Osteocyte (in vitro differentiated cells): ENCODE measurements around the gene C1QL3. TPM values are rescaled to one million over a fixed set of nuclear protein-coding genes. Genes with fewer than 3 reads are reported as not detected.

Experiments used
- DNase-seq: peaks from one replicate; pipeline ENCODE4 v3.0.0; 2021; ENCODE audit warnings: mixed read lengths; ENCODE audit not compliant: unreplicated experiment; ENCODE audit errors: extremely low spot score
- H3K27ac Mint-ChIP-seq: one replicate; pipeline ENCODE4 v1.8.0; 2021; ENCODE audit warnings: mild to moderate bottlenecking, mixed read lengths; ENCODE audit not compliant: unreplicated experiment
- H3K27me3 Mint-ChIP-seq: one replicate; pipeline ENCODE4 v1.8.0; 2021; ENCODE audit warnings: mixed read lengths; ENCODE audit not compliant: unreplicated experiment
- H3K36me3 Mint-ChIP-seq: one replicate; pipeline ENCODE4 v1.8.0; 2021; ENCODE audit warnings: mixed read lengths; ENCODE audit not compliant: unreplicated experiment
- H3K4me1 Mint-ChIP-seq: one replicate; pipeline ENCODE4 v1.8.0; 2021; ENCODE audit warnings: mixed read lengths; ENCODE audit not compliant: unreplicated experiment
- H3K4me3 Mint-ChIP-seq: one replicate; pipeline ENCODE4 v1.8.0; 2021; ENCODE audit warnings: mild to moderate bottlenecking, moderate library complexity, mixed read lengths; ENCODE audit not compliant: unreplicated experiment
- H3K9me3 Mint-ChIP-seq: one replicate; pipeline ENCODE4 v1.8.0; 2021; ENCODE audit warnings: mixed read lengths; ENCODE audit not compliant: unreplicated experiment
- total RNA-seq: library from RNA; stranded (reverse); gene quantifications from 2 replicates; pipeline ENCODE4 v1.2.1, GENCODE V29; 2021
- TF ChIP-seq, protein P1 (sequence below): fragments of 200-600 bp; sonication (generic); IDR thresholded peaks from 2 replicates; pipeline ENCODE4 v1.5.0; 2021; ENCODE audit warnings: antibody characterized with exemption, mild to moderate bottlenecking, moderate library complexity

C1QL3 gene
- total RNA-seq, 1 donor from 2014 or later, result not detected

DNA sequence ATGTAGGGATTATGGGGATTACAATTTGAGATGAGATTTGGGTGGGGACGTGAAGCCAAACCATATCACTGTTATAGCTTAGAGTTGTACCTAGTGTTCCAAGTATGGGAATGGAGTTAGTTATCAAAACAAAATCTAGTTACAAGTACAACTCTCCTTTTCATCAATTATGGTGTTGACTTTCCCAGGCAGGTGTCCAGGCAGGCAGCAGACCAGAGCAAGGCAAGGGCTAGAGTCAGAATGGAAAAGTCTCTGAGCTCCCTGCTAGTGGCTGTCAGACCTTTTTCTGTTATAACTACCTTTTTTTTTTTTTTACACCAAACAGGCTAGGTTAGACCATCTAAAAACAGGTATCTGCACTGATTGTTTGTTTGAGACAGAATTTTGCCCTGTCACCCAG lies 55.7 kb downstream of the C1QL3 start:
- no peak for DNase-seq
- H3K27me3 Mint-ChIP-seq, result no peaks in the 10 kb centered on the region
- H3K4me3 Mint-ChIP-seq, result no peak overlapping the region
- H3K9me3 Mint-ChIP-seq, result no peaks in the 10 kb centered on the region
- no peaks in the 10 kb centered on the region for H3K36me3 Mint-ChIP-seq
- TF ChIP-seq, protein P1, sequence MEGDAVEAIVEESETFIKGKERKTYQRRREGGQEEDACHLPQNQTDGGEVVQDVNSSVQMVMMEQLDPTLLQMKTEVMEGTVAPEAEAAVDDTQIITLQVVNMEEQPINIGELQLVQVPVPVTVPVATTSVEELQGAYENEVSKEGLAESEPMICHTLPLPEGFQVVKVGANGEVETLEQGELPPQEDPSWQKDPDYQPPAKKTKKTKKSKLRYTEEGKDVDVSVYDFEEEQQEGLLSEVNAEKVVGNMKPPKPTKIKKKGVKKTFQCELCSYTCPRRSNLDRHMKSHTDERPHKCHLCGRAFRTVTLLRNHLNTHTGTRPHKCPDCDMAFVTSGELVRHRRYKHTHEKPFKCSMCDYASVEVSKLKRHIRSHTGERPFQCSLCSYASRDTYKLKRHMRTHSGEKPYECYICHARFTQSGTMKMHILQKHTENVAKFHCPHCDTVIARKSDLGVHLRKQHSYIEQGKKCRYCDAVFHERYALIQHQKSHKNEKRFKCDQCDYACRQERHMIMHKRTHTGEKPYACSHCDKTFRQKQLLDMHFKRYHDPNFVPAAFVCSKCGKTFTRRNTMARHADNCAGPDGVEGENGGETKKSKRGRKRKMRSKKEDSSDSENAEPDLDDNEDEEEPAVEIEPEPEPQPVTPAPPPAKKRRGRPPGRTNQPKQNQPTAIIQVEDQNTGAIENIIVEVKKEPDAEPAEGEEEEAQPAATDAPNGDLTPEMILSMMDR, result no peak
- H3K27ac Mint-ChIP-seq, result no peak overlapping the region
- no peaks in the 10 kb centered on the region for H3K4me1 Mint-ChIP-seq

Other genes starting within 250 kb of the C1QL3 start
- 2.6 and 3.1 TPM in 2 replicates for gene PTER, start 84.9 kb downstream of the C1QL3 start, total RNA-seq